Measurements from ENCODE around the gene RNASE4. TPM values are rescaled to one million over a fixed set of nuclear protein-coding genes. Genes with fewer than 3 reads are reported as not detected.
"Not testable (repeated sequence)": the region's sequence is repeated elsewhere in the genome, so short reads cannot be mapped to it uniquely, and the experiment has no call there.

The RNASE4 gene, protein sequence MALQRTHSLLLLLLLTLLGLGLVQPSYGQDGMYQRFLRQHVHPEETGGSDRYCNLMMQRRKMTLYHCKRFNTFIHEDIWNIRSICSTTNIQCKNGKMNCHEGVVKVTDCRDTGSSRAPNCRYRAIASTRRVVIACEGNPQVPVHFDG
- 135 TPM for total RNA-seq

- DNase-seq (ENCODE audit: low spot score): peak; percentile 87
Measured at GRCh38 chr14:20683891-20684661, at the start of gene RNASE4. Gene RNASE4 (plus strand): TSS chr14:20684560. CDS start chr14:20699372, 14,812 bp downstream.

- no peak for DNase-seq (ENCODE audit: low spot score)
Measured at GRCh38 chr14:20641591-20641990, 42.8 kb upstream of the RNASE4 start, which contains the start of gene OR6S1. Gene OR6S1 (minus strand): TSS chr14:20641691. CDS start chr14:20641691, 0 bp downstream.

- DNase-seq (ENCODE audit: low spot score): no peak
Measured at GRCh38 chr14:20642182-20642581, 42.2 kb upstream of the RNASE4 start.

- not testable (repeated sequence) for DNase-seq (ENCODE audit: low spot score)
Measured at GRCh38 chr14:20642755-20643154, 41.6 kb upstream of the RNASE4 start.

- no peak for DNase-seq (ENCODE audit: low spot score)
Measured at GRCh38 chr14:20644520-20644919, 39.8 kb upstream of the RNASE4 start.

GRCh38 chr14:20645481-20645880, 38.9 kb upstream of the RNASE4 start:
- DNase-seq (ENCODE audit: low spot score): no peak

DNA sequence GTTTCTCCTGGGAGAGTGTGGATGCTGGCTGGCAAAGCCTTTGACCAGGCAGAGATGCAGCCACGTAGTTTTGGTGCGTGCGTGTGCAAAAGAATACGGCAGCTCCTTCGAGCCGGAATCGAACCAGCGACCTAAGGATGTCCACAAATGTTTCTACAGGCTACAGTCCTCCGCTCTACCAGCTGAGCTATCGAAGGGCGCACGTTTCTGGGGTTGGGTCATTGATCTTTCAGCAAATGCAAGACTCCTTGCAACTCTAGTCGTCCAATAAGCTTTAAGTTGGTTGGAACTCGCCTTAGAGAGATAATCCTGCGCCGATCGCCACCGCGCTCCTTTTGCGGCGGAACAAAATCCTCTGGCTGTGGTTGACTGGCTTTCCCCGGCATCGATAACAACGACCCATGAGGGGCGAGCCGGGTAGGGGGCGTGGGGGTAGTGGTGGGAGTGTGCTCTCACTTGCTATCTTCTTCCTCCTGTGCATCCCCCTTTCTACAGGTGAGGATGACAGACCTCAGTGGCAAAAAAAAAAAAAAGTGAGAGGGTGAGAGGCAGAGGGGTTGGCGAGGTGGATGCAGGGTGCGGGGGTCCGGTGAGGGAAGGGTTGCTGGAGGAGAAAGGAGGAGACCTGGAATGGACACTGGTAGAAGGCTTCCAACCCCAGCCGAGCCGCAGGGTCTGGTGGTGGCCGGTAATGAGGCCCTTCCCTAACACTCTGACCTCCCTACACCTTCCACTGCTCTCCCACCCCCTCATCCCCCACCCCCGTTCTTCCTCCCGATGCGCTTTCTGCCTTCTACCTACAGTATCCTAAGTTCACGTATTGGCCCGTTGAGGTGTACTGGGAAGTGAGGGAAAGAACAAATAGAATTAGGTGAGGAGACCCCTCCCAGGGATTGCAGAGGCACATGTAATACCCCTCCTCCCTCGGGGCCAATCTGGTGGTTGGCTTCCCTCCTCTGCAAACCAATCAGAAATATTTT, 31.1 kb upstream of the RNASE4 start:
- DNase-seq (ENCODE audit: low spot score): no peak

DNA sequence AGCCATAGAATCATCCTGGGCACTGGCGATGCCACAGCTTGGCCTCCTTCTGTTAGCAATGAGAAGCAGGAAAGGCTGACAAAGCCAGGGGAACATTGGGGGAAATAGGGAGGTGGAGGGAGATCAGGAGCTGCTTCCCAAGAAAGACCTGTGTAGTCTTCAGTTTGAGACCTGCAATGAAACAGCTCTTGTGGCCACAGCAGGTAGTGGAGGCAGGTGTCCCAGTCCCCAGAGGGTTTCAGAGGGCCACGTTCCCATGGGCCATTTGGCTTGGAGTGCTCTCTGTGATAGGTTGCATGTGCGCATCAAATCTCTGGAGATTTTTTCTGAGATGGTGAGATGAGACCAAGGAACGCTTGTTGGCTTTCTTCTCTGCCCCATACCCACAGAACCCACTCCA, 28.5 kb upstream of the RNASE4 start:
- no peak for DNase-seq (ENCODE audit: low spot score)

DNA sequence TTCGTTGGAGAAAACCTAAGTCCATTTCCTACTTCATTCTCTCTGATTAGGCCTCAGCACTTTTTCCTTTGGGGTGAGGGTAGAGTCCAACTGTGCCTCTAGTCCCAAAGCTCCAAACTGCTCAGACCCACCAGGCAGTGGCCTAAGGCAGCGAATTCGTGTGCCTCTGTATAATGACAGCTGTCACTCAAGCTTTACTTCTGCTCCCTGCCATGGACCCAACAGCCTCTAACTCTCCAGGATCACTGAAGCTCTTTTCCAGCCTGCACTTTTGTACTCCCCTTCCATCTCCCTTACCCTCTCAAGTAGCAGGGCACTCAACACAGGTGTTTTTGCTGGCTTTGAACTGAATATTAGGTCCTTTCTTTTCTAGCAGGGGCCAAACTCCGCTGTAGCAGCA, 28.1 kb upstream of the RNASE4 start:
- no peak for DNase-seq (ENCODE audit: low spot score)

DNA sequence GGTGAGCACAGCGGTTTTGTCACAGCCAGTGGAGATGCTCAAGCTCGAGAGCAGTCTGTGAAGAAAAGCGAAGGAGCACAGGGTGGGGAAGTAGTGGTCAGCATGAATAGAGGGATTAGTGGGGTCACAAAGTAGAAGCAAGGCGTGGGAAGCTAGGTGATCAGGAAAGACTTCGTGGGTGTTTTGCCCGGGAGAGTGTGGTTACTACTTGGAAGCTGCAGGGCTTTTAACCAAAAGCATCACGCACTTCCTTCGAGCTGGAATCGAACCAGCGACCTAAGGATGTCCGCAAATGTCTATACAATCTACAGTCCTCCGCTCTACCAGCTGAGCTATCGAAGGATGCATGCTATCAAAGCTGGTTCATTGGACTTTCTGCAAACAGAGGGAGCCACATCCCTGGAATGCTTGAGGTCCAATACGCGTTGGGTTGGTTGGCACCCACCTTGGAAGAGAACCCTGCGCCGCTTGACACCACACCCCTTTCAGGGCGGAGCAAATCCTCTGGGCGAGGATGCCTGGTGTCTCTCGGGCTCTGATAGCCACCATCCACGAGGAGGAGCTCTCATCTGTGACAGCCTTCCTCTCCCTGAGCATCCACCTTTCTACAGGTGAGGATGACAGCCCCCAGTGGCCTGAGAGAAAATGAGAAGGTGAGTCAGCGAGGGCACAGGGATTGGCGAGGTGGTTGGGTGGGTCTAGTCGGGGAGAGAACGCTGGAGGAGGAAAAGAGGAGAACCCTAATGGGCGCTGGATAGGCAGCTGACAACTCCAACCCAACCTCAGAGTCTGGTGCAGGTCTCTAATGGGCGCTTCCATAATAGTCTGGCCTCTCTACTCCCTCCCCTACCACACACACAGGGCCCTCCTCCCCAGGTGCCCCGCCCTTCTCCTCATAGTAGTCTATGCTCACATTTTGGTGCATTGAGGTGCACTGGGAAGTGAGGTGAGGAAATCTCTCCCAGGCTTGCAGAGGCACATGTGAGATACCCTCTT, 26.8 kb upstream of the RNASE4 start:
- DNase-seq (ENCODE audit: low spot score): peak; percentile 17

GRCh38 chr14:20658246-20658645, 26.1 kb upstream of the RNASE4 start:
- DNase-seq (ENCODE audit: low spot score): no peak

- DNase-seq (ENCODE audit: low spot score): no peak
Measured at GRCh38 chr14:20659336-20659735, 25.0 kb upstream of the RNASE4 start.

- DNase-seq (ENCODE audit: low spot score): no peak
Measured at GRCh38 chr14:20659813-20660395, 24.5 kb upstream of the RNASE4 start.

DNA sequence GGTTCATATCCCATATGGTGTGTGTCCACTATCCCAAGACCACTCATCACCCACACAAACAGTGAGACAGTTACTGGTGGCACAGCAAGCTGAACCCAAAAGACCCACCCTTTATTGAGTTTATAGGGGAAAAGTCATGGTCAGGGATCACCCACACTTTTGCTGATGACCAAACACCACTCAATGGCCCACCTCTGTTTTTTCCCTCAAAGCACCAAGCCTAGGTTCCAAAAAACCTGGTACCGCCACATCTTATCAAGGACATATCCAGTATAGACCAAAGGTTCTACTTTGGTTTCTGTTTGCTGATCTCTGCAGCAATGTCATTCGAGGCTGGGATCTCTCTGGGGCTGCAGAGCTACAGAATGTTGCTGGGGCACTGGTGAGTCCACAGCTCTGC, 23.2 kb upstream of the RNASE4 start:
- no peak for DNase-seq (ENCODE audit: low spot score)

- DNase-seq (ENCODE audit: low spot score): peak; percentile 77
Measured at GRCh38 chr14:20662968-20663732, 21.2 kb upstream of the RNASE4 start.

- not testable (repeated sequence) for DNase-seq (ENCODE audit: low spot score)
Measured at GRCh38 chr14:20666400-20666961, 17.9 kb upstream of the RNASE4 start.

DNA sequence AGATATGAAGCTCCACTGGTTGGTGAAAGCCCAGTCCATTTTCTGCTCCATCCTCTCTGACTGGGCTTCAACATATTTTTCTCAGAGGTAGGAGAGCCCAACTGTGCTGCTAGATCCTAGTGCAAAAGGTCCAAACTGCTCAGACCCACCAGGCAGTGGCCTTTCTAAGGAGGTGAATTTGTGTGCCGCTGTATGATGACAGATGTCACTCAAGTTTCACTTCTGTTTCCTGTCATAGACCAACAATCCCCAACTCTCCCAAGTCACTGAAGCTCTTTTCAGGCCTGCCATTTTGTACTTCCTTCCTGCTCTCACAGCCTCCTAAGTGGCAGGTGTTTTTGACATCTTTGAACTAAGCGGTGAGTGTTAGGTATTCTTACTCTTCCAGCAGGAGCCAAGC, 16.4 kb upstream of the RNASE4 start:
- no peak for DNase-seq (ENCODE audit: low spot score)

GRCh38 chr14:20668969-20669368, 15.4 kb upstream of the RNASE4 start:
- DNase-seq (ENCODE audit: low spot score): no peak

DNA sequence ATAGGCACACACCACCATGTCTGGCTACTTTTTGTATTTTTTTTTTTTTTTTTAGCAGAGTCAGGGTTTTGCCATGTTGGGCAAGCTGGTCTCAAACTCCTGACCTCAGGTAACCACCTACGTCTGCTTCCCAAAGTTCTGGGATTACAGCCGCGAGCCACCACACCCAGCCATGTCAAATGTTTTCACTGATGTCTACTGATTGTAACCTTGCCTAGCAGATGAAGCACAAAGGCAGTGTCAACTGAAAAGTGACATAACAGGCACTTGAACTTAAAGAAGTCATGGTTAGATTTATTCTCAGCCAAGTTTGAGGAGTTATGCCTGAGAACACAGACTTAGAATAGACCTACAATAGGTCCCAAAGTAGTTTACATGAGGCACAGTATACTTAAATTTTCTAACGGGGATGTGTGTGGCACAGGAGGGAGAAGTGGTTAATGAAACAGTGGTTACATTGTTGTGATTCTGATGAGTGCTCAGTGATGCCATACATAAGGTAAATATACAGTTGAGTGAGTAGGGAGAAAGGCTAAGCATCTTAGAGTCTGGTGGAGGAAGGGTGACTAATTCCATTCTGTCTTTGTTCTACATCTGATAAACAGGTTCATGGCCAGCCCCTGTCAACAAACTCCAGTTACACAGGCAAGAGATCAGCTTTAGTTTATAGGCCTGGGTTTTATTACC, 12.6 kb upstream of the RNASE4 start:
- no peak for DNase-seq (ENCODE audit: low spot score)

All from mucosa of gallbladder (tissue), 1 donor.